ENCODE data around the gene PRDM12.

Gene PRDM12

GRCh38 chr9:130632081-130632710, 32.2 kb upstream of the PRDM12 start:
- Histone ChIP-seq H3K36me3 (ENCODE audit: control insufficient read depth, insufficient read depth, low read length) (peaks cover 52% of the 10 kb centered on the region), H3K4me3 (ENCODE audit: low read length) (no peak overlapping the region), H3K4me1 (ENCODE audit: control insufficient read depth, insufficient read depth, low read length) (no peaks in the 10 kb centered on the region), H3K27ac (ENCODE audit: low read depth, low read length) (no peak overlapping the region), H3K9ac (ENCODE audit: low read length) (no peak overlapping the region), H3K27me3 (ENCODE audit: control insufficient read depth, insufficient read depth, low read length) (no peaks in the 10 kb centered on the region)

- no peak overlapping the region for H3K27ac ChIP-seq (ENCODE audit: low read depth, low read length)
- H3K4me3 ChIP-seq (ENCODE audit: low read length) = no peak overlapping the region
- H3K27me3 ChIP-seq (ENCODE audit: control insufficient read depth, insufficient read depth, low read length) = no peaks in the 10 kb centered on the region
- no peak overlapping the region for H3K9ac ChIP-seq (ENCODE audit: low read length)
- H3K4me1 ChIP-seq (ENCODE audit: control insufficient read depth, insufficient read depth, low read length) = no peaks in the 10 kb centered on the region
- H3K36me3 ChIP-seq (ENCODE audit: control insufficient read depth, insufficient read depth, low read length) = peaks cover 51% of the 10 kb centered on the region
Observed at GRCh38 chr9:130632841-130633240, 31.6 kb upstream of the PRDM12 start.

- peaks cover 48% of the 10 kb centered on the region for H3K36me3 ChIP-seq (ENCODE audit: control insufficient read depth, insufficient read depth, low read length)
- no peaks in the 10 kb centered on the region for H3K4me1 ChIP-seq (ENCODE audit: control insufficient read depth, insufficient read depth, low read length)
- no peaks in the 10 kb centered on the region for H3K27me3 ChIP-seq (ENCODE audit: control insufficient read depth, insufficient read depth, low read length)
- no peak overlapping the region for H3K9ac ChIP-seq (ENCODE audit: low read length)
- H3K27ac ChIP-seq (ENCODE audit: low read depth, low read length) = no peak overlapping the region
- no peak overlapping the region for H3K4me3 ChIP-seq (ENCODE audit: low read length)
Observed at GRCh38 chr9:130633336-130634190, 30.8 kb upstream of the PRDM12 start.

GRCh38 chr9:130634191-130634768, 30.1 kb upstream of the PRDM12 start:
- no peaks in the 10 kb centered on the region for H3K27me3 ChIP-seq (ENCODE audit: control insufficient read depth, insufficient read depth, low read length)
- no peak overlapping the region for H3K4me3 ChIP-seq (ENCODE audit: low read length)
- H3K9ac ChIP-seq (ENCODE audit: low read length) = no peak overlapping the region
- no peaks in the 10 kb centered on the region for H3K4me1 ChIP-seq (ENCODE audit: control insufficient read depth, insufficient read depth, low read length)
- H3K27ac ChIP-seq (ENCODE audit: low read depth, low read length) = no peak overlapping the region
- H3K36me3 ChIP-seq (ENCODE audit: control insufficient read depth, insufficient read depth, low read length) = peaks cover 50% of the 10 kb centered on the region

GRCh38 chr9:130634801-130635200, 29.6 kb upstream of the PRDM12 start:
- Histone ChIP-seq H3K4me1 (ENCODE audit: control insufficient read depth, insufficient read depth, low read length) (no peaks in the 10 kb centered on the region), H3K27ac (ENCODE audit: low read depth, low read length) (no peak overlapping the region), H3K9ac (ENCODE audit: low read length) (no peak overlapping the region), H3K27me3 (ENCODE audit: control insufficient read depth, insufficient read depth, low read length) (no peaks in the 10 kb centered on the region), H3K4me3 (ENCODE audit: low read length) (no peak overlapping the region), H3K36me3 (ENCODE audit: control insufficient read depth, insufficient read depth, low read length) (peaks cover 50% of the 10 kb centered on the region)

GRCh38 chr9:130635306-130635705, 29.1 kb upstream of the PRDM12 start:
- Histone ChIP-seq H3K4me3 (ENCODE audit: low read length) (no peak overlapping the region), H3K4me1 (ENCODE audit: control insufficient read depth, insufficient read depth, low read length) (no peaks in the 10 kb centered on the region), H3K27ac (ENCODE audit: low read depth, low read length) (no peak overlapping the region), H3K36me3 (ENCODE audit: control insufficient read depth, insufficient read depth, low read length) (peaks cover 50% of the 10 kb centered on the region), H3K27me3 (ENCODE audit: control insufficient read depth, insufficient read depth, low read length) (no peaks in the 10 kb centered on the region), H3K9ac (ENCODE audit: low read length) (no peak overlapping the region)

- Histone ChIP-seq H3K36me3 (ENCODE audit: control insufficient read depth, insufficient read depth, low read length) (peaks cover 45% of the 10 kb centered on the region), H3K4me3 (ENCODE audit: low read length) (no peak overlapping the region), H3K9ac (ENCODE audit: low read length) (no peak overlapping the region), H3K27ac (ENCODE audit: low read depth, low read length) (no peak overlapping the region), H3K4me1 (ENCODE audit: control insufficient read depth, insufficient read depth, low read length) (no peaks in the 10 kb centered on the region), H3K27me3 (ENCODE audit: control insufficient read depth, insufficient read depth, low read length) (no peaks in the 10 kb centered on the region)
Observed at GRCh38 chr9:130635721-130636647, 28.4 kb upstream of the PRDM12 start.

- Histone ChIP-seq H3K4me1 (ENCODE audit: control insufficient read depth, insufficient read depth, low read length) (no peaks in the 10 kb centered on the region), H3K27ac (ENCODE audit: low read depth, low read length) (no peak overlapping the region), H3K36me3 (ENCODE audit: control insufficient read depth, insufficient read depth, low read length) (peaks cover 38% of the 10 kb centered on the region), H3K9ac (ENCODE audit: low read length) (no peak overlapping the region), H3K4me3 (ENCODE audit: low read length) (no peak overlapping the region), H3K27me3 (ENCODE audit: control insufficient read depth, insufficient read depth, low read length) (no peaks in the 10 kb centered on the region)
Observed at GRCh38 chr9:130636648-130637020, 27.8 kb upstream of the PRDM12 start.

- no peaks in the 10 kb centered on the region for H3K4me1 ChIP-seq (ENCODE audit: control insufficient read depth, insufficient read depth, low read length)
- H3K4me3 ChIP-seq (ENCODE audit: low read length) = no peak overlapping the region
- no peak overlapping the region for H3K9ac ChIP-seq (ENCODE audit: low read length)
- no peak overlapping the region for H3K27ac ChIP-seq (ENCODE audit: low read depth, low read length)
- H3K36me3 ChIP-seq (ENCODE audit: control insufficient read depth, insufficient read depth, low read length) = peaks cover 21% of the 10 kb centered on the region
- no peaks in the 10 kb centered on the region for H3K27me3 ChIP-seq (ENCODE audit: control insufficient read depth, insufficient read depth, low read length)
Observed at GRCh38 chr9:130638284-130639123, 25.9 kb upstream of the PRDM12 start.

- Histone ChIP-seq H3K27me3 (ENCODE audit: control insufficient read depth, insufficient read depth, low read length) (no peaks in the 10 kb centered on the region), H3K27ac (ENCODE audit: low read depth, low read length) (no peak overlapping the region), H3K4me1 (ENCODE audit: control insufficient read depth, insufficient read depth, low read length) (no peaks in the 10 kb centered on the region), H3K9ac (ENCODE audit: low read length) (no peak overlapping the region), H3K4me3 (ENCODE audit: low read length) (no peak overlapping the region), H3K36me3 (ENCODE audit: control insufficient read depth, insufficient read depth, low read length) (peaks cover 19% of the 10 kb centered on the region)
Observed at GRCh38 chr9:130639124-130639765, 25.1 kb upstream of the PRDM12 start.

- H3K9ac ChIP-seq (ENCODE audit: low read length) = no peak overlapping the region
- peaks cover 14% of the 10 kb centered on the region for H3K36me3 ChIP-seq (ENCODE audit: control insufficient read depth, insufficient read depth, low read length)
- H3K27ac ChIP-seq (ENCODE audit: low read depth, low read length) = no peak overlapping the region
- H3K4me3 ChIP-seq (ENCODE audit: low read length) = no peak overlapping the region
- no peaks in the 10 kb centered on the region for H3K27me3 ChIP-seq (ENCODE audit: control insufficient read depth, insufficient read depth, low read length)
- H3K4me1 ChIP-seq (ENCODE audit: control insufficient read depth, insufficient read depth, low read length) = no peaks in the 10 kb centered on the region
Observed at GRCh38 chr9:130639866-130640555, 24.4 kb upstream of the PRDM12 start.
